ENCODE measurements around the gene EIF2S3B. TPM values are rescaled to one million over a fixed set of nuclear protein-coding genes. Genes with fewer than 3 reads are reported as not detected.

Gene EIF2S3B
- total RNA-seq, 3 donors from 2014 or later (not counting 1 experiment from before 2014, with no cell fraction given), result 0.88 TPM; not detected in 2

- Histone ChIP-seq H3K4me1 (ENCODE audit: control insufficient read depth, insufficient read depth, low read length) (peaks cover 40% of the 10 kb centered on the region), H3K27me3 (ENCODE audit: control insufficient read depth, insufficient read depth, low read length) (no peaks in the 10 kb centered on the region), H3K27ac (ENCODE audit: low read length) (no peak overlapping the region), H3K9me3 (ENCODE audit: control insufficient read depth, insufficient read depth, low read length) (no peaks in the 10 kb centered on the region), H3K4me3 (ENCODE audit: low read length) (no peak overlapping the region), H3K36me3 (ENCODE audit: control insufficient read depth, insufficient read depth, low read length) (no peaks in the 10 kb centered on the region)
- H3K36me3 Mint-ChIP-seq, result no peaks in the 10 kb centered on the region
- intact Hi-C loops (cut with micrococcal nuclease), result loop anchor here (1.0 to 5.0 kb wide), 3 partner anchors 105 to 321 kb away; partner anchors contain the start of gene KLRC1
- H3K27ac Mint-ChIP-seq, result peak overlapping the region; percentile 77 to 84
- DNase-seq, result no peak
- peaks cover under 1 to 4% of the 10 kb centered on the region in 2 donors for H3K9me3 Mint-ChIP-seq
- 73% methylated on average over 1 of the region's 2 CpGs for WGBS (ENCODE audit: insufficient coverage)
- peak overlapping the region; percentile 7 for H3K4me3 Mint-ChIP-seq
- peaks cover 73 to 74% of the 10 kb centered on the region in 2 donors for H3K4me1 Mint-ChIP-seq
- no peaks in the 10 kb centered on the region for H3K27me3 Mint-ChIP-seq (ENCODE audit: low read depth in 2 of 2)
- ATAC-seq, result no peak
- no peak for TF ChIP-seq CTCF (IDR thresholded peaks at IDR 0.05)
Measured at GRCh38 chr12:10557766-10558165, 52.1 kb downstream of the EIF2S3B start.

Other genes starting within 250 kb of the EIF2S3B start
- gene KLRD1, start 198.0 kb upstream of the EIF2S3B start, total RNA-seq, result 100 to 1,000 TPM; 568 to 782 (median 688) TPM
- gene KLRK1, start 115.8 kb upstream of the EIF2S3B start, total RNA-seq, result 100 to 1,000 TPM; 398 to 543 (median 515) TPM
- gene KLRC4, start 96.1 kb upstream of the EIF2S3B start, total RNA-seq, result 10 to 100 TPM; 15.9 to 54.7 (median 51.4) TPM
- 10 to 100 TPM; 10.7 to 69.1 (median 49.8) TPM for gene KLRC3, start 85.3 kb upstream of the EIF2S3B start, total RNA-seq
- gene KLRC2, start 69.9 kb upstream of the EIF2S3B start, total RNA-seq, result 10 to 100 TPM in 2 of 3 donors, 1 to 10 TPM in 1; 3.0 to 57.5 (median 11.4) TPM
- 100 to 1,000 TPM in 1 of 3 donors, 10 to 100 TPM in 2; 30.0 to 180 (median 83.1) TPM for gene KLRC1, start 52.5 kb upstream of the EIF2S3B start, total RNA-seq
- 10 to 100 TPM; 13.0 to 16.3 (median 13.1) TPM for gene MAGOHB, start 107.7 kb downstream of the EIF2S3B start, total RNA-seq
- gene STYK1, start 168.2 kb downstream of the EIF2S3B start, total RNA-seq, result 1 to 10 TPM; 2.0 to 2.6 (median 2.4) TPM
- 10 to 100 TPM; 13.4 to 36.0 (median 33.0) TPM for gene YBX3, start 217.4 kb downstream of the EIF2S3B start, total RNA-seq